IPS-20b (cell line): Measurements from ENCODE around the gene ETAA1.

Source experiments
- H3K27ac ChIP-seq: one replicate; pipeline ENCODE4 v1.5.1; 2013; ENCODE audit warnings: low read length
- H3K27me3 ChIP-seq: 2 replicates; pipeline ENCODE4 v1.6.1; 2013; ENCODE audit warnings: mild to moderate bottlenecking, low read length, inconsistent platforms; ENCODE audit not compliant: insufficient read depth
- H3K36me3 ChIP-seq: 2 replicates; pipeline ENCODE4 v1.6.1; 2013; ENCODE audit warnings: low read depth, mild to moderate bottlenecking, inconsistent platforms, low read length, moderate library complexity; ENCODE audit not compliant: insufficient read depth
- H3K4me1 ChIP-seq: 2 replicates; pipeline ENCODE4 v1.6.1; 2013; ENCODE audit warnings: mild to moderate bottlenecking, control low read depth, inconsistent platforms, low read length, moderate library complexity; ENCODE audit not compliant: insufficient read depth
- H3K4me3 ChIP-seq: 2 replicates; pipeline ENCODE4 v1.5.1; 2013; ENCODE audit warnings: mild to moderate bottlenecking, low read length, inconsistent platforms
- H3K9ac ChIP-seq: 2 replicates; pipeline ENCODE4 v1.6.1; 2013; ENCODE audit warnings: low read depth, mild to moderate bottlenecking, inconsistent platforms, low read length, moderate library complexity
- H3K9me3 ChIP-seq: 2 replicates; pipeline ENCODE4 v1.6.1; 2013; ENCODE audit warnings: mild to moderate bottlenecking, low read depth, low read length, inconsistent platforms; ENCODE audit not compliant: insufficient read depth

The ETAA1 gene

GRCh38 chr2:67445652-67446268 lies 48.6 kb downstream of the ETAA1 start:
- no peak overlapping the region for H3K9ac ChIP-seq

DNA sequence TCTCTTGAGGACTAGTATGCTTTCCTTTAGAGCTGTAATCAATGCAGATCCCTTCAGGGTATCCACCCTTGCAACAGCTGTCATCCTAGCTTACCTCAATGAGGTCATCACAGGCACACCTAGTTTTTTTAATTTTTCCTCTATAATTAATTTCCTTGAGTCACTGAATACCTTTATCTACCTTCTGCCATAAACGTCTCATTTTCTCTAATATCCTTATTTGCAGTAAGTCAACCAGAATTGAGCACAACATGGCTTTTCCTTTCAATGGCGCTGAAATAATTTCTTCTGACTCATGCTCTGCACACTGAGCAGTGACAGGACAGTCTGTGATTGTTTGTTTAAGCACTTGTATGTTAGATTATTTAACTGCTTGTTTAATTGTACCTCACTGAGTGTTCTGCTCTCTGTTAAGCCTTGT lies 49.4 kb downstream of the ETAA1 start:
- H3K9me3 ChIP-seq, result no peaks in the 10 kb centered on the region
- H3K36me3 ChIP-seq, result no peaks in the 10 kb centered on the region
- no peak overlapping the region for H3K9ac ChIP-seq
- H3K4me1 ChIP-seq, result no peaks in the 10 kb centered on the region
- H3K27me3 ChIP-seq, result no peaks in the 10 kb centered on the region
- no peak overlapping the region for H3K4me3 ChIP-seq
- no peak overlapping the region for H3K27ac ChIP-seq

More at GRCh38 chr2:67445652-67446268, 48.6 kb downstream of the ETAA1 start:
- Histone ChIP-seq H3K9me3 (no peaks in the 10 kb centered on the region), H3K36me3 (no peaks in the 10 kb centered on the region), H3K4me3 (no peak overlapping the region), H3K27me3 (no peaks in the 10 kb centered on the region), H3K27ac (no peak overlapping the region), H3K4me1 (no peaks in the 10 kb centered on the region)

DNA sequence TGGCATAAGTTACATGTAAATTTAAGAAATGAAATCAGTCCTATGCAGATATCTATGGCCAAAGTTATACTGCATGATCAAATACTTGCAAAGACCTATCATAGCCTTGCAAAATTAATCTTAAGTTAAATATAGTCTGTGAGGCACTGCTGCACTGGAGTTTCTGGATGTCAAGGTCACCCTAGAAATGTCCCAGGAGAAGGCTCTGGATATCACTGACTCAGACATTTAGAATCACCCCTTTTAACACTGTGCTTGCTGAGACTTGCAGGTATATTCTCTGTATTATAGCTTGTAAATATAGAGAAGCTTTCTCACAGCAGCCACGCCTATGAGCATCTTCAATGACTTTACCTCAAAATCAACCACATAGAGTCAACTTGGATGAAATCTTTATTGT lies 51.5 kb downstream of the ETAA1 start:
- no peak overlapping the region for H3K4me3 ChIP-seq

GRCh38 chr2:67451086-67451832 lies 54.1 kb downstream of the ETAA1 start:
- Histone ChIP-seq H3K9me3 (no peaks in the 10 kb centered on the region), H3K27ac (no peak overlapping the region), H3K27me3 (no peaks in the 10 kb centered on the region), H3K4me1 (no peaks in the 10 kb centered on the region), H3K36me3 (no peaks in the 10 kb centered on the region), H3K9ac (no peak overlapping the region), H3K4me3 (no peak overlapping the region)

More for the DNA sequence above, 51.5 kb downstream of the ETAA1 start:
- H3K27me3 ChIP-seq, result no peaks in the 10 kb centered on the region
- H3K27ac ChIP-seq, result no peak overlapping the region
- no peak overlapping the region for H3K9ac ChIP-seq
- no peaks in the 10 kb centered on the region for H3K9me3 ChIP-seq
- no peaks in the 10 kb centered on the region for H3K4me1 ChIP-seq
- no peaks in the 10 kb centered on the region for H3K36me3 ChIP-seq

GRCh38 chr2:67453310-67453709 lies 56.2 kb downstream of the ETAA1 start:
- no peak overlapping the region for H3K27ac ChIP-seq
- H3K4me3 ChIP-seq, result no peak overlapping the region
- no peak overlapping the region for H3K9ac ChIP-seq

GRCh38 chr2:67455219-67456142 lies 58.3 kb downstream of the ETAA1 start:
- Histone ChIP-seq H3K36me3 (no peaks in the 10 kb centered on the region), H3K9me3 (no peaks in the 10 kb centered on the region), H3K9ac (no peak overlapping the region), H3K4me3 (no peak overlapping the region), H3K4me1 (no peaks in the 10 kb centered on the region), H3K27me3 (no peaks in the 10 kb centered on the region), H3K27ac (no peak overlapping the region)

More at GRCh38 chr2:67453310-67453709, 56.2 kb downstream of the ETAA1 start:
- H3K4me1 ChIP-seq, result no peaks in the 10 kb centered on the region
- no peaks in the 10 kb centered on the region for H3K9me3 ChIP-seq
- H3K27me3 ChIP-seq, result no peaks in the 10 kb centered on the region
- no peaks in the 10 kb centered on the region for H3K36me3 ChIP-seq

DNA sequence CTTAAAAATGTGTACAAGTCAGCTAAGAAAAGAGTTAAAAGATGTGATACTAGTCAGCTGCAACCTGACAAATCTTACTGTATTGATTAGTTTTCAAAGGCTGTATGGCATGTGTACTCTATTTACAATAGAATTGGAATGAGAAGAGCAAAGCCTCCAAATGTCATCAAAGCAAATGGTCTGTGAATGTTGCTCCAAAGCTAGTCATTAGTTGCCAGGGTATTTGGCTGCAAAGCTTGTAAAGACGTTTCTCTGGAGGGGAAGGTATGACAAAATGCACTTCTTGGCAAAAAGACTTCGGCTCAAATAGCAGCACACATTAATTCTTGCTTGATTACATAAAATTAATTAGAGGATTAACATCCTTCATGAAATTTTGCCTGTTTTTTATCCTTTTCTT lies 59.3 kb downstream of the ETAA1 start:
- Histone ChIP-seq H3K9ac (no peak overlapping the region), H3K27me3 (no peaks in the 10 kb centered on the region), H3K9me3 (no peaks in the 10 kb centered on the region), H3K27ac (no peak overlapping the region), H3K36me3 (no peaks in the 10 kb centered on the region), H3K4me1 (no peaks in the 10 kb centered on the region), H3K4me3 (no peak overlapping the region)

- Histone ChIP-seq H3K36me3 (no peaks in the 10 kb centered on the region), H3K4me3 (no peak overlapping the region), H3K9ac (no peak overlapping the region), H3K27ac (no peak overlapping the region), H3K4me1 (no peaks in the 10 kb centered on the region), H3K27me3 (no peaks in the 10 kb centered on the region), H3K9me3 (no peaks in the 10 kb centered on the region)
These were observed 60.6 kb downstream of the ETAA1 start for GRCh38 chr2:67457699-67458098.

DNA sequence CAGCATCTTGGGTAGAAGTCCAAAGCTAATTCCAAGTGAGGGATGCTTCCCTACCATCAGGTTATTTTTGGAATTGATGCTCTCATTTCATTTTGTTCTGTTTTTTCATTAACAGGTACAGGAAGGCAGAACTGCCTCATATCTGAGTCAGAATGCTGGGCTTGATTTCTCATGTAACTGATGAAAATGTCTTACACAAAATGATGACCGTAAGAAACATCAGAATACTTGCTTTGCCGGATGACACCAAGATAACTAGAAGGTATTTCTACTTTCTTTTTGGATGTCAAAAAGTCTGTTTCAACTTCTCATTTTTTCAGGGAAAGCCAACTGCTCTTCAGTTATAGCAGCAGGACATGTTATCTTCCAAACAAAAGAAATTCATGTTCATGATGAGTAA lies 62.6 kb downstream of the ETAA1 start:
- H3K4me1 ChIP-seq, result no peaks in the 10 kb centered on the region
- H3K27ac ChIP-seq, result no peak overlapping the region
- H3K36me3 ChIP-seq, result no peaks in the 10 kb centered on the region
- H3K4me3 ChIP-seq, result no peak overlapping the region
- no peaks in the 10 kb centered on the region for H3K27me3 ChIP-seq
- H3K9ac ChIP-seq, result no peak overlapping the region
- H3K9me3 ChIP-seq, result no peaks in the 10 kb centered on the region
